ENCODE data around the gene ACO2.

Gene ACO2

DNA sequence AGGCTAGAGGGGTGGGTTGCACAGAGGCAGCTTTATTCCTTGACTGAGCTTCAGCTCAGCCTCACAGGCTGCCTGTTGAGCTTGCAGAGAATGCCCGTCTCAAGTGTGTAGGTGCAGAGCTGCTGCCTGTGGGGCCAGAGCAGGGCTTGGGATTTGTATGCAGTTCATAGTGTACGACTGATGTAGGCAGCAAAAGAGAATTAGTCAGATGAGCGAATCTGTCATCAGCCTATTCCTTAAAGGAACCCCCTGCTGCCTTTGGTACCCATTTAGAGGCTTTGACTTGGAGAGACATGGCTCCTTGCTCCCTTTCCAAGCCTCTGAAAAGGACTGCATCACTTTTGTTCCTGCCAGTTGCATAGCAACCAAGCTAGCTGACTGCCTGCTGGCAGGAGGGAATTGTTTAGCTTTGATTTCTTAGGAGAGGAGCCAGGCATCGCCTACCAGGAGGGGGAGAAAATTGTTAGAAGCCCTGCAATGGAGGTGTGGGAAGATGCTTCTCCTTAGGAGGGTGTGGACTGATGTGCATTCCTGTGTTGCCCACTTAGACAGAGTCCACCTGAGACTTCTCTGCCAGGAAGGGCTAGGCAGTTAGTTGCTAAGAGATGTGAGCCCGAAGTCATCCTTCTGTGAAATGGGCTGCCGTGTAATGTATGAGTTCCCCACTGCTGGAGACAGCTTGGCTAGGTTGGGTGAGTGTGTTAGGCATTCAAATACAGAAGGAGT is 10.9 kb downstream of the ACO2 start:
- no peak overlapping the region for H3K4me3 ChIP-seq (ENCODE audit: low read length)
- no peak for DNase-seq (ENCODE audit: low read depth)
- TF ChIP-seq CTCF (conservative IDR thresholded peaks at IDR 0.05; ENCODE audit: low read depth, low read length): no peak

- H3K4me3 ChIP-seq (ENCODE audit: low read length): no peak overlapping the region
- TF ChIP-seq CTCF (conservative IDR thresholded peaks at IDR 0.05; ENCODE audit: low read depth, low read length): no peak
- DNase-seq (ENCODE audit: low read depth): peak; percentile 55
These were observed 11.4 kb downstream of the ACO2 start for GRCh38 chr22:41480397-41480735.

GRCh38 chr22:41481131-41481830 is 12.4 kb downstream of the ACO2 start:
- no peak overlapping the region for H3K4me3 ChIP-seq (ENCODE audit: low read length)
- no peak for TF ChIP-seq CTCF (conservative IDR thresholded peaks at IDR 0.05; ENCODE audit: low read depth, low read length)
- DNase-seq (ENCODE audit: low read depth): no peak

GRCh38 chr22:41481925-41482318 is 13.0 kb downstream of the ACO2 start:
- TF ChIP-seq CTCF (conservative IDR thresholded peaks at IDR 0.05; ENCODE audit: low read depth, low read length): no peak
- DNase-seq (ENCODE audit: low read depth): no peak
- H3K4me3 ChIP-seq (ENCODE audit: low read length): no peak overlapping the region

- no peak overlapping the region for H3K4me3 ChIP-seq (ENCODE audit: low read length)
- no peak for TF ChIP-seq CTCF (conservative IDR thresholded peaks at IDR 0.05; ENCODE audit: low read depth, low read length)
- no peak for DNase-seq (ENCODE audit: low read depth)
These were observed 13.5 kb downstream of the ACO2 start for GRCh38 chr22:41482319-41482935.

- no peak for DNase-seq (ENCODE audit: low read depth)
- TF ChIP-seq CTCF (conservative IDR thresholded peaks at IDR 0.05; ENCODE audit: low read depth, low read length): no peak
- H3K4me3 ChIP-seq (ENCODE audit: low read length): no peak overlapping the region
These were observed 16.1 kb downstream of the ACO2 start for GRCh38 chr22:41485033-41485432.
